ENCODE results near the gene XYLT1.
"Not testable (repeated sequence)": the region's sequence is repeated elsewhere in the genome, so short reads cannot be mapped to it uniquely, and the experiment has no call there.

XYLT1 gene, protein sequence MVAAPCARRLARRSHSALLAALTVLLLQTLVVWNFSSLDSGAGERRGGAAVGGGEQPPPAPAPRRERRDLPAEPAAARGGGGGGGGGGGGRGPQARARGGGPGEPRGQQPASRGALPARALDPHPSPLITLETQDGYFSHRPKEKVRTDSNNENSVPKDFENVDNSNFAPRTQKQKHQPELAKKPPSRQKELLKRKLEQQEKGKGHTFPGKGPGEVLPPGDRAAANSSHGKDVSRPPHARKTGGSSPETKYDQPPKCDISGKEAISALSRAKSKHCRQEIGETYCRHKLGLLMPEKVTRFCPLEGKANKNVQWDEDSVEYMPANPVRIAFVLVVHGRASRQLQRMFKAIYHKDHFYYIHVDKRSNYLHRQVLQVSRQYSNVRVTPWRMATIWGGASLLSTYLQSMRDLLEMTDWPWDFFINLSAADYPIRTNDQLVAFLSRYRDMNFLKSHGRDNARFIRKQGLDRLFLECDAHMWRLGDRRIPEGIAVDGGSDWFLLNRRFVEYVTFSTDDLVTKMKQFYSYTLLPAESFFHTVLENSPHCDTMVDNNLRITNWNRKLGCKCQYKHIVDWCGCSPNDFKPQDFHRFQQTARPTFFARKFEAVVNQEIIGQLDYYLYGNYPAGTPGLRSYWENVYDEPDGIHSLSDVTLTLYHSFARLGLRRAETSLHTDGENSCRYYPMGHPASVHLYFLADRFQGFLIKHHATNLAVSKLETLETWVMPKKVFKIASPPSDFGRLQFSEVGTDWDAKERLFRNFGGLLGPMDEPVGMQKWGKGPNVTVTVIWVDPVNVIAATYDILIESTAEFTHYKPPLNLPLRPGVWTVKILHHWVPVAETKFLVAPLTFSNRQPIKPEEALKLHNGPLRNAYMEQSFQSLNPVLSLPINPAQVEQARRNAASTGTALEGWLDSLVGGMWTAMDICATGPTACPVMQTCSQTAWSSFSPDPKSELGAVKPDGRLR

DNA sequence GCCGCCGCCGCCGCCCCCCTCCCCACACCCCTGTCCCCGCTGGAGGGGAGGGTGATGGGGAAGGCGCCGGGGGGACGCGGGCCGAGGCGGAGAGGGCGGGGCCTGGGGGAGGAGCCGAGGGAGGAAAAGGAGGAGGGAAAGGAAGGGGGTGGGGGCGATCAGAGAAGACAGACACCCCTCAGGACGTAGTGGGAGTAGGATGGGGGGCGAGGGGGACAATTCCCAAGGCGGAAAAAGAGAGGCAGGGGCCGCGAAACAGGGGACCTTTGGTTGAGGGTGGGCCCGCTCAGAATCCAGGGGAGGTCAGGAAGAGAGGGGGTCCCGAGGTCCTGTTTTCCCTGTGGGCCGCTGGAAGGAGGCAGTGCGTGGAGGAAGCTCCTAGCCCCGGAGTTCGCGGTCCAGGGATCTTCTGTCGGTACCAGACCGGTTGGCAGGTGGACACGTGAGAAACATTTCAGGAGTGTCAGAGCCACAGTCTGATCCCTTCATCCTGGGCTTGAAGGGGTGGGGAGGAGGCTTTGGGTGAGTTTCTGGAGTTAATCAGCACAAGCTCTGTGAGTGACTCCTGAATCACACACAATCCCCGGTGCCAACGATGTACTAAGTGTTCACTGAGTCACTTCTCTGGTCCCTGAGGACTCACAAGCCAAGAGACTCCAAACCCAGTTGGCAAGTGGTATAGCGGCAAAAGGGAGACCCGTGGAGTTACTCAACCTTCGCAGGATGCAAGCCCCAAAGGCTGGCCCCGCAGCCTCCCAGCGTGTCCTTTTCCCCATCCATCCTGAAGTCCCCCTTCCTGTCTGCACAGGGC, at the start of gene XYLT1:
Gene XYLT1, minus strand, starts transcription at position 53 of the 811 bp plus-strand sequence. CDS start 164 bp downstream, outside the sequence.
- DNase-seq: no peak

DNA sequence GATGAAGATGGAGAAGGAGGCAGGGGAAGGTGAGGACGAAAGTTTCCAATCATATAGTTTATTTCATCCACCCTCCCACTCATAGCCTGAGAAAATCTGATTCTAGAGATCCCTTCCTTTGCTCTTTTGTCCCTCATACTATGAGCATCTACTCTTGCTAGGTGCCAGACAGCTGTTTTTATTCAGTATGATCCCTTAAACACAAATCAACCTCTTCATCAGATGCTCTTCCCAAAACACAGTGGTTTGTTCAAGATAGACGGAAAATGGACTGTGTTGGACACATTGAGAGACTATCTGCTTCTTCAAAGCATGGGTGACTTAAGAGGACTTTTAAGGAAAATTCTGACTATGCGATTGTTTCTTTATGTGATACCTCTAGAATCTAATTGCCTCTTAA, 49.4 kb upstream of the XYLT1 start:
- DNase-seq: no peak

DNA sequence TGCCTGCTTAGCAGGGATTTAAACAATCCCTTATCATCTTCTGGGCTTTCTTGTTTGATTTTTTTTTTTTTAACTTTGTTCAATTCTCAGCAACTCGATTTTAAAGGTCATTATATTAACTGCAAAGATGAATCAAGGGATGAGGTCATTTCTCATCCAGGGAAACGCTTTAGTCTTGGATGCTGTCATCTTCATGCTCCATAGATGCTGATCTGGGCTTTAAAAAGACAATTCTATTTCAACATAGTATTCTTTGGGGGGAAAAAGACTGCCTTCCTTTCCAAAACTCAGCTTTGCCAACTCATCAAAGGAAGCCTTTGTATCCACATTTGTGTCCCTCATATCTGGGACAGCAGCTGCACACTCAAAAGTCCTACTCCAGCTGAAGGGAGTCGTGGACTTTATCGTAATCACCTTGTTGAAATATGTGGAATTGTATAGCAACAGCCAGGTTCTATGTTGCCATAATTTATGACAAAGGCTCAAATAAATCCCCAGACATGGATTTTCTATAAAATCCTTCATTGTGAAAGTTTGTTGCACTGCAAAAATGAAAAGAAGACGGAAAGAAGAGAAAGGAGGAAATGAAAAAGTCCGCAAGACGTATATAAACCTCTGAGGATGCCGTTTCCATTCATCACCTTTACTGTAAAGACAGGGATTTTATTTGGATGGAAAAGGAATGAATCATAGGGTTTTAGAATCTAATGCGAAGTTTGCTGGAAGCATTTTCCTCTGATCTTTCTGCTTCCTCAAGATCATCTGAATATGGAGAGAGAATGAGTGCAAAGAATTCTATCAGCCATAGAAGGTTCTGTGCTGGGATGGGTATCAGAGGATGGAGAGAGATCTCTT, 48.6 kb upstream of the XYLT1 start:
- no peak for DNase-seq

DNA sequence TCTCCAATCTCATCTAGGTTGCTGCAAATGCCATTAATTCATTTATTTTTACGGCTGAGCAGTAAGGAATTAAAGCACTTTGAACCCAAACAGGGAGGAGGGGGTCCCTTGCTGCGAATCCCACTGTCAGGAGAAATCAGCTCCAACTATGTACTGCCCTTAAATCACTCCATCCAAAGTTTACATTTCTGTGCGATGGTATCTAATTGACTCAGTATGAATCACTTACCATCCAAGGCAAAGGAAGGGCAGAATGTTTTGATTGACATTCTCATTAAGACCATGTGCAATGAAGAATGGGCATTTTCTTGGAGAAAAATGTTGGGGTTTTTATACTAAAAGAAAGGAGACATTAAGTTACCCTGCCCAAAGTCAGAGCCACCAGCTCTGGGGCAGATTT, 47.7 kb upstream of the XYLT1 start:
- DNase-seq: no peak

DNA sequence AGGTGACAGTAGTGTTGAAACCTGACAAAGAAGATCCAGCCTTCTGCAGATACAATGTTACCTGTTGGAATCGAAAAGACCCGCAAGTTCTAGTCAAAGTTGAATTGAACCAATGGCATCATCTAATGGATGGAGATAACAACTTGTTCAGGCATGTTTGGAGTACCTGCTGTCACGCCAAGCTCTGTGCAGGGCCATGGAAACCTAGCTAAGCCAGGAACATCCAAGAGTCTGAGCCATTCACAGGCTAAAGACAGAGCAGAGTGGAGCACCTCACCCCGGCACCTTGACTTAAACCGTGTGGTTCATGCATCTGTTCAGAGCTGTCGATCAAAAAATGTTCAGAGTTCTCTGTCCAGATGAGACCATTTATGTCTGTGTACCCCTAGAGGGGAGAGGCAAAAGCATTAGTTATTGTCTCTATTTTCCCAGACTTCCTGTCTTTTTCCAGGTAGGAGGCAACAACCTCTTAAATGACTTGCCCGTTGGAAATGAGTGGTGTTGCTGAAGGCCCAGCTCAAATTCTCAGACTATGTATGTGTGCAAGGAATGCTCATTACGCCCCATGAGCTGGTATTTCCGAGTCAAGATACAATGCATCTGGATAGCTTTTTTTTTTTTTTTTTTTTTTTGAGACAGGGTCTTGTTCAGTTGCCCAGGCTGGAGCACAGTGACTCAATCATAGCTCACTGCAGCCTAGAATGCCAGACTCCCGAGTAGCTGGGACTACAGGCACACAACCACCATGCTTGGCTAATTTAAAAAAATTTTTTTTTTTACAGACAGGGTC, 44.9 kb upstream of the XYLT1 start:
- DNase-seq: no peak

DNA sequence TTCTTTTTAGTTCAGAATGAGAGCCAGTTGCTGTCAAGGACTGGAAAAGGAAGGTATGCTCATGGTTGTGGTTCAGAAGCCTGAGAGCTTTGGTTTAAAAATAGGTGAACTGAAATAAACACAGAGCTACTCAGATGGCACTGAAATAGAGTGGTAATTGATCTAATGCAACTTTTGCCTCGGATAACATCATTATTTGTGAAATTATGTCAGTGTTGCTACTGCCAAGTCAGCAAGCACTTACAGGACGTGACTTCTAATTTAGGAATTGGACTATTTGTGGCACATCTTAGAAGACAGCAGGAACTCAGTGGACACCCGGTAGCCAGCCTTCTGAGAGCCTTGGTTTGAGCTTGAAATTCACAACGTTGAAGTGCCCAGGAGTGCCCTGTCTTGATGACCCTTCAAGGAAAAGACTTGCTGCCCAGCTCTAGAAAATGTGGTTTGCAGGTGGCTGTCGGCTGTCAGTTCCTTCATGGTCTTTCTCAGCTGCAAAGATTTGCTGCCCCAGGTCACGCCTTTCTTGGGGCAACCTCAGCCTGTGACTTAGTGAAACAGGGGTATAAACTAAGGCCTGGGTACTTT, 42.0 kb upstream of the XYLT1 start:
- DNase-seq: no peak

DNA sequence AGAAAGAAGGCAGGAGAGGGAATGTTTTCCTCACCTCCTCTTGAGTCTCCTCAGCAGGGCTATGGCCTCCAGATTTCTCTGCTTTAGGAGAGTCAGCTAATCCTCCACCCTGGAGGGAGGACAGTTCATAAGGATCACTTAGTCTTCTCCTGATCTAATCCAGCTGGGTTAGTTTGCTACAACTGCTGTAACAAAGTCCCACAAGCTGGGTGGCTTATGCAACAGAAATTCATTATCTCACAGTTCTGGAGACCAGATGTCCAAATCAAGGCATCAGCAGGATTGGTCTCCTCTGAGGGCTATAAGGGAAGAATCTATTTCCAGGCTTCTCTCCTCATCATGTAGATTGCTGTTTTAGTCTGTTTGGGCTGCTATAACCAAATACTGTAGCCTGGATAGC, 40.6 kb upstream of the XYLT1 start:
- DNase-seq: no peak

DNA sequence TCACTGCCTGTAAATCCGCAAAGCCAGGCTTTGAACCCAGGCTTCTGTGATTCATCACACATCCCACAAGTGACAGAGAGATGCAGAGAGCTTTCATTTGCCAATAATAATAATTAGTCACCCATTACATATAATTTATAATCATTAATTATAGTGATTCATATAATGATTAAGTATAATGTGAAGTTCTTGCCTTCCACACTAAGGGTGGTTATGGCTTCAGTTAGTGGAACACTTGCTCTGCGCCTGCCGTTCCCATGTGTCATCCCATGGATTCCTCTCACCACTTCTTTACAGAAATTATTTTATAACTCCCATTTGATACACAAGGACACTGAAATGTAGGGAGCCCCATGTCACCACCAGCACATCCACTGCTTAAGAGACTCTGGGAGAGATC, 39.8 kb upstream of the XYLT1 start:
- no peak for DNase-seq

DNA sequence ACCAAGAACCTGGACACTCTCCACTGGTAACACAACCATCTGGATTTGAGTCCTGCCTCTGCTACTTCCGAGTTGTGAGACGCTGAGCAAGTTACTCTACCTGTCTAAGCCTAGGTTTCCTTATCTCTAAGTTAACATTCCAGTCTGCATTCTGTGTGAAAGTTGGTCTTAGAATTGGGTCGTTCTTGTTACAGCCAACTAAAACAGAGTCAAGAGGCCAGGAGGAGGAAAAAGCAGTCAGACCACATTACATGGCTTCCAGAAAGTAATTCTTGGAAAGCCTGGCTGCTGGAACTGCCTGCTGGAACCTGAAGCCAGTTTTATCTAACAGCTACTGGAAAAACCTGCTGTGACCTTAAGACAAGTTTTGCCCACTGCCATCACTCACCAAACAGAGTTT, 38.4 kb upstream of the XYLT1 start:
- DNase-seq: no peak

DNA sequence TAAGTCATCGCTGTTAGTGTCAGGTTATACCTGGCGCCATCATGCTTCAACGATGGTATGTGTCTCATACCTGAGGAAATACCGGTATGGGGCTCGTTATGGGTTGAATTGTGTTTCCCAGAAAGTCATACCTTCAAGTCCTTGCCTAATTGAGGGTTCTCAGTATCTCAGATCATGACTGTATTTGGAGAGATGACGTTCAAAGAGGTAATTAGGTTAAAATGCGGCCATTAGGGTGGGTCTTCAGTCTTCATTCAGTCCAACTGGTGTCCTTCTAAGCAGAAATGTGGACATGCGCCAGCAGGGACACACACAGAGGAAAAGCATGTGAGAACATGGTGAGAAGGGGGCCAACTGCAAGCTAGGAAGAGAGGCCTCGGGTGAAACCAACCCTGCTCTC, 37.5 kb upstream of the XYLT1 start:
- DNase-seq: no peak

DNA sequence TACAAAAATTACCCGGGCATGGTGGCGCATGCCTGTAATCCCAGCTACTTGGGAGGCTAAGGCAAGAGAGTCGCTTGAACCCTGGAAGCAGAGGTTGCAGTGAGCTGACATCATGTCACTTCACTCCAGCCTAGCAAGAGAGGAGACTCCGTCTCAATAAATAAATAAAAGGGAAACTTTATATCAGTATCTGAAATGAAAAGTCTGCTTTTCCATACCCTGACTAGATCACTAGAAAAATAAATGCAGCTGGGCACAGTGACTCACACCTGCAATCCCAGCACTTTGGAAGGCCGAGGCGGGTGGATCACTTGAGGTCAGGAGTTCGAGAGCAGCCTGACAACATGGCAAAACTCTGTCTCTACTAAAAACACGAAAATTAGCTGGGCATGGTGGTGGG, 36.8 kb upstream of the XYLT1 start:
- DNase-seq: not testable (repeated sequence)

DNA sequence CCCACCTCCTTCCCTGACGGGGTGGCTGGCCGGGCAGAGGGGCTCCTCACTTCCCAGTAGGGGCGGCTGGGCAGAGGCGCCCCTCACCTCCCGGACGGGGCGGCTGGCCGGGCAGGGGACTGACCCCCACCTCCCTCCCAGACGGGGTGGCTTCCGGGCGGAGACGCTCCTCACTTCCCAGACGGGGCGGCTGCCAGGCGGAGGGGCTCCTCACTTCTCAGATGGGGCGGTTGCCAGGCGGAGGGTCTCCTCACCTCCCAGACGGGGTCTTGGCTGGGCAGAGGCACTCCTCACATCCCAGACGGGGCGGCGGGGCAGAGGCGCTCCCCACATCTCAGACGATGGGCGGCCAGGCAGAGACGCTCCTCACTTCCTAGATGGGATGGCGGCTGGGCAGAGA, 35.1 kb upstream of the XYLT1 start:
- DNase-seq: not testable (repeated sequence)

DNA sequence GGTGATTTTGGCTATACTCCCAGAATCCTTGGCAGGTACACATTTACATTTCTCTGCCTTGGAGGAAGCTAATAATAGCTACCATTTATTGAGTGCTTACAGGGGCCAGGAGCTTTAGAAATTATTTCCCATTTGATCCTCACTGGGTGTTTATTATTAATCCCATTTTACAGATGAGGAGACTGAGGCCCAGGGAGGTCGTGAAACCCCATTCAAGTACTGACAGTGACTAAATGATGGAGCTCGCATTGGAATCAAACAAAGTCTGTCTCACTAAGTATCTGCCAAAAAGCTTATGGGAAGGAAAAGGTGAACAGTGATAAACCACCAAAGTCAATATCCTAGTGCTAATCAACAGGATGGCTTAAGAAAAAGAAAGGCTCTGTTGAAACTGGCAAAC, 33.3 kb upstream of the XYLT1 start:
- DNase-seq: no peak

DNA sequence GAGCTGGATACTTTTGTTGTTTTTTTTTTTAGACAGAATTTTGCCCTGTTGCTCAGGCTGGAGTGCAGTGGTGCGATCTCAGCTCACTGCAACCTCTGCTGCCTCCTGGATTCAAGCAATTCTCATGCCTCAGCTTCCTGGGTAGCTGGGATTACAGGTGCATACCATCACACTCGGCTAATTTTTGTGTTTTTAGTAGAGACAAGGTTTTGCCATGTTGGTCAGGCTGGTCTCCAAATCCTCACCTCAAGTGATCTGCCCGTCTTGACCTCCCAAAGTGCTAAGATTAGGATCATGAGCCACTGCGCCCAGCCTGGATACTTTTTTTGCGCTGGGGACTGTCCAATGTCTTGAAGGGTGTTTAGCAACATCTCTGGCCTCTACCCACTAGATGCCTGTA, 32.6 kb upstream of the XYLT1 start:
- DNase-seq: no peak

DNA sequence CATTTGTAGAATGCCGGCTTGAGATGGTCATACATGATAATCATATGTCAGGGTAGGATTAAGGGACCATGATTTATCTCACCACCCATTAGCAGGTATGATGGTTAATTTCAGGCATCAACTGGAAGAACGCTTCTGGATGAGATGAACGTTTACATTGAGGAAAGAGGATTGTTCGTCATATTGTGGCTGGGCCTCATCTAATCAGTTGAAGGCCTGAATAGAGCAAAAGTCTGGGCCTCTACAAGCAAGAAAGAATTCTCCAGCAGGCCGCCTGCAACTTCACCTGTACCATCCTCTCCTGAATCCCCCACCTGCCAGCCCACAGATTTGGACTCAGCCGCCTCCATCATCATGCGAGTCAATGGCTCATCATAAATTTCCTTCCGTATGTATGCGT, 30.6 kb upstream of the XYLT1 start:
- DNase-seq: no peak

DNA sequence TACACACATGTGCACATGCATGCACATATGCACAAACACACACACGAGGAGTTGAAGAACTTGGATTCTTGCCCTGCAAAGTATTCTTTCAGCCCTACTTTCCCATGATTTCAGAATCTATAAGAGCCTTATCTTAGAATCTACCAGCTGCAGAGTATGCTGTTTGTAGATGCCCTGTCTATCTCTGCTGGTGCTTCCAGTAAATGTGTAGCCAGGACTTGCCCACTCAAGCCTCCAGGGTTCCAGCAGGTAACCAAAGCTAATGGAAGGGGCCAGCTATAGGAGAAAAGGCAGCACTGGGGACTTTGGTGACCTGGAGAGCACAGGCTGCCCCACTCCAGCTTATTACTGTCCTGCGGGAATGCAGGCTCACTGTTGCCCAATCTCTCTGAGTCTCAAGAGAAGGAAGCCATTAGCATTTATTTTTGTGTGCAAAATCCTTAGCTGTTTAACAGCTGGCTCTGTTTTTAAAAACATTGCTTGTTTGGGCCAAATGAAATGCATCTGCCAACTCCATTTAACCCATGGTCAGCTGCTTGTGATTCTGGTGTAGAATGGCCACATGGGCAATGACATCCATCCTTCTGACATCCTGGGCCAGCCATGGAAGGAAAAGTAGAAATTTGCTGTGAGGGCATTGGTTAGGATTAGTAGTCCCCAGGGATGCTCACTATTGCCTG, 28.6 kb upstream of the XYLT1 start:
- DNase-seq: no peak

DNA sequence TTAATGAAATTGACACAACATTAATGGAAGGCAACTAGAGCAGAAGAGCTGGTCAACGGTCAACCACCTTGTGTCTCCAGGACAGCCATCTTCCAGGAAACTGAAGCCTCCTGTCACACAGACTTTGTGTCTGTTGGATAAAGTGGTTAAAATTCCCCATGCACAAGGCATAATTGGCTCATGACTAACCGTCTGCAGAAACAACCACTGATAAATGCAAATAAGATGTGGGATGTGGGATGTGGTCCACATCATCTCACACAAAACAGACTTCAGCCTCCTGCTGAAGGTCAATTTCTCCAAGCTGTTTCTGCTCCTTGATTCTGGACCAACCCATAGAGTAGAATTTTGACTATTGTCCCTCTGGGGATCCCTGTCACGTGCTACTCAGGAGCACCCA, 26.9 kb upstream of the XYLT1 start:
- DNase-seq: no peak

DNA sequence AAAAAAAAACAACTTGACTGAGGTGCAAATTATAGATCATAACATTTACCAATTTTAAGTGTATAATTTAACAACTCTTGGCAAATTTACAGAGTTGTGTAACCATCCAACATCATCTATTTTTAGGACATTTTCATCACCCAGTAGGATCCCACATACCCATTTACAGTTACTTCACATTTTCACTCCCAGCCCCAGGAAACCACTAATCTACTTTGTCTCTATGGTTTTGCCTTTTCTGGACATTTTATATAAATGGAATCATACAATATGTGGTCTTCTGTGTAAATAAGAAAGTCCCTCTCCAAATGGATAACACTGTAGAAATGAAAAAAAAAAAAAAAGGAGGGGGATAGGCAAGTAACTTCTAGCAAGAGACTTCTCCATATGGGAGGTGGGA, 26.1 kb upstream of the XYLT1 start:
- DNase-seq: no peak

DNA sequence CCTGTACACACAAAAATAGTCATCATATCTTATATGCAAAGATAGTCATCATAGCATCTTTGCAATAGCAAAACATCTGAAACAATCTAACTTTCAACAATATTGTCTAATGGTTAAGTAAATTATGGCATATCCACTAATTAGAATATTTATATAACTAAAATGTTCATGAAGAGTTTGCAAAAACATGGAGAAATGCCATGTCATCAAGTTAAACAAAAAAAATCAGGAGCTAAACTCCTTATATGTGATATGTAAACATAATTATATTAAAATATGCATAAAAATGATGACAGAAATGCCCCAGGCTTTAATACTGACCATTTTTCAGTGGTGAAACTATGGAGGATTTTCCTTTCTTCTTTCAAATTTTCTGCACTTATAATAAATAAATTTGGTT, 22.3 kb upstream of the XYLT1 start:
- no peak for DNase-seq

DNA sequence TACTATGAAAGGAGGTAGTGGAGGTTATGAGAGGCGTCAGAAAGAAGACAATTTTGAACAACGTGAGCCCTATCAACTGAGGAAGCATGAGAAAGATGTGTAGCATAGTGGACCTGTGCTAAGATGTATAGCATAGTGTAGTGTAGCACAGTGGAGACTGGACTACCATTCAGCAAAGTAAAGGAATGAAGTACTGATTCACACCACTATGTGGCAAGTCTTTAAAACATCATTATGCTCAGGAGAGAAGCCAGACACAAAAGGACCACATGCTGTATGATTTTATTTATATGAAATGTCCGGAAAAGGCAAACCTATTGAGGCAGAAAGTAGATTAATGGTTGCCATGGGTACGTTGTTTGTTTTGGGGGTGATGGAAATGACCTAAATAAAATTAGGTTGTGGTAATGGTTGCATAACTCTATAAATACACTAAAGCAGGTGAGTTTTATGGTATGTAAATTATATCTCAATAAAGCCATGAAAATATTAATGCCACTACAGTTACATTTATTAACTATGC, 20.4 kb upstream of the XYLT1 start:
- DNase-seq: no peak

Data from NCI-H526 treated with DMSO at 0.1 percent for 48 hours (cell line).